Stimulated activated naive CD8-positive, alpha-beta T cell treated with anti-CD3 and anti-CD28 coated beads, Interleukin-15, amount 100 ng/mL, for 72 hours (primary cell): ENCODE data around the gene DNPH1.

Experiments used
- ATAC-seq: fragments of 150-1000 bp; cut with Tn5 transposase; 2 replicates; pipeline ENCODE4 v1.10.0; 2021; ENCODE audit warnings: mild to moderate bottlenecking, moderate library complexity
- DNase-seq, 2 donors: peaks; one replicate each; pipeline ENCODE4 v3.0.0; 2021 to 2022
- H3K27ac Mint-ChIP-seq, 2 donors: one replicate each; pipeline ENCODE4 v1.8.0; 2022; ENCODE audit warnings: mild to moderate bottlenecking in 2 of 2, mixed read lengths in 2 of 2, moderate library complexity in 2 of 2
- H3K27me3 Mint-ChIP-seq: one replicate; pipeline ENCODE4 v1.8.0; 2022; ENCODE audit warnings: mixed read lengths
- H3K4me1 Mint-ChIP-seq: one replicate; pipeline ENCODE4 v1.8.0; 2022; ENCODE audit warnings: mild to moderate bottlenecking, mixed read lengths
- H3K4me3 Mint-ChIP-seq, 2 donors: one replicate each; pipeline ENCODE4 v1.8.0; 2022; ENCODE audit warnings: mild to moderate bottlenecking in 2 of 2, mixed read lengths in 2 of 2, moderate library complexity in 1 of 2
- H3K9me3 Mint-ChIP-seq, 2 donors: one replicate each; pipeline ENCODE4 v1.8.0; 2022; ENCODE audit warnings: mixed read lengths in 2 of 2

The DNPH1 gene

DNA sequence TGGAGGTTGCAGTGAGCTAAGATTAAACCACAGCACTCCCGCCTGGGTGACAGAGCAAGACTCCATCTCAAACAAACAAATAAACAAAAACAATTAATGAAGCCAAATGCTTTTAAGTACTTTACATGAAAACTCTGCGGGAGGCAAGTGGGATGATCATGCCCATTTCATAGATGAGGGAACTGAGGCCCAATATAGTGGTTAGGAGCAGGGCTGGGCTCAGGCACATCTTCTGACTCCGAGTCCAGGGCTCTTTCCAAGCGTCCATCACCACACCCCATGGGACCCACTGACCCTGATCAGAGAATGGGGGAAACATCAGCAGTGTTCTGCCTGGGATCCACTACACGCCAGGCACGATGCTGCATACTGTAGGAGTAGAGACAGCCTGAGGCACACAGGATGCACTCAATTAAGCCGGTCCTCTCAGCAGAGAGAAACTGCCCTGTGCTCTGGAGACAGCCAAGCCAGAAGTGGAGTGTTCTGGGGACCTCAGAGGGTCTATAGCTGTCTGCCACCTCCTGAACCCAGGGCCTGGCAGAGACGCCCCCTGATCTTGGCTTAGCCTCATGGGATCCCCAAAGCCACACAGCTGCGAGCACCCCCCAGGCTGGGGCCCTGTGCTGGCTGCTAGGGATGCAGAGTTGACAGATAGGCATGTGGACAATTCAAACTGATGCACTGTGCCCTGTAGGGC, 27.5 kb upstream of the DNPH1 start:
- H3K27ac Mint-ChIP-seq, result peak overlapping the region in 1 of 2 donors; percentile 10
- H3K9me3 Mint-ChIP-seq, result no peaks in the 10 kb centered on the region
- H3K4me3 Mint-ChIP-seq, result peak overlapping the region in 1 of 2 donors; percentile 21
- ATAC-seq (no peak), DNase-seq (no peak)
- H3K27me3 Mint-ChIP-seq, result peaks cover 30% of the 10 kb centered on the region
- H3K4me1 Mint-ChIP-seq, result peaks cover 29% of the 10 kb centered on the region

DNA sequence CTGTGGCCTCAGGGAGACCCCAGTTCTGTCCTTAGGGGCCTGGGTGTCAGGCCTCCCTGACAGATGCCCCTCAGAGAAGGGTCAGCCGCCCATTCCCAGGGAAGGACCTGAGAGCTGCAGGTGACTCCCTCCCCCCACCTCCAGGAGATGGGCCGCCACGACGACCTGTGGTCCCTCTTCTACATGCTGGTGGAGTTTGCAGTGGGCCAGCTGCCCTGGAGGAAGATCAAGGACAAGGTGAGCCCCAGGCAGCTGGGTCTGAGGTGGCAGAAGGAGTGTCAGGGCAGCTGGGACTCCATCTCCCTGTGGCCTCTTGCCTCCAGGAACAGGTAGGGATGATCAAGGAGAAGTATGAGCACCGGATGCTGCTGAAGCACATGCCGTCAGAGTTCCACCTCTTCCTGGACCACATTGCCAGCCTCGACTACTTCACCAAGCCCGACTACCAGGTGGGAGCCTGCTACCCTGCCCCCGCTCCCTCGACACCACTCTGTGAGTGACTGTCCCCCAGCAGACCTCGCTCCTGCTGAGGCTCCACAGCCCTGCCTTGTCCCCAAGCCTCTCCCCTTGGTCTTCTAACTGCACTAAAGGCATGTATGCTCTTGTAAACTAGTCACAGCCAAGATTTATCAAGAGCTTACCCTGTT, 26.2 kb upstream of the DNPH1 start:
- no peak overlapping the region for H3K27ac Mint-ChIP-seq
- no peak for ATAC-seq
- H3K9me3 Mint-ChIP-seq, result no peaks in the 10 kb centered on the region
- no peak overlapping the region for H3K4me3 Mint-ChIP-seq
- peaks cover 42% of the 10 kb centered on the region for H3K27me3 Mint-ChIP-seq
- H3K4me1 Mint-ChIP-seq, result peaks cover 42% of the 10 kb centered on the region
- no peak for DNase-seq

DNA sequence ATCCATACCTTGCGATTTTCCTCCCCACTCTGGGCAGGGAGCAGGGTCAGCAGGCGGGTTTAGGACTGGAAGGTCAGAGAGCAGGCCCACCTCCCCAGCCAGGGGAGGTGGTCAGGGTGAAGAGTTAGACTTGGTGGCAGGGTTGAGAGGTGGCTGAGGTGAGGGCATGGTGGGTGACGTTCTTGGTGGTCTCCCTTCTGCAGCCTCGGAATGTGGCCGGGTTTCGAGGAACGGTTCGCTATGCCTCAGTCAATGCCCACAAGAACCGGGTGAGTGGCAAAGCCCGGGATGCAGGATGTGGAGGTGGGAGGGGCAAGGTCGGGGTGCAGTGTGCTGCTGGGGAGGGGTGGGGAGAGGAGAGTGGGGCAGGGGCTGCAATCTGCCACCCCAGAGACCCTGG, 25.6 kb upstream of the DNPH1 start:
- H3K27me3 Mint-ChIP-seq, result peaks cover 42% of the 10 kb centered on the region
- DNase-seq (no peak), ATAC-seq (no peak)
- peaks cover 43% of the 10 kb centered on the region for H3K4me1 Mint-ChIP-seq
- no peak overlapping the region for H3K4me3 Mint-ChIP-seq
- peak overlapping the region in 1 of 2 donors; percentile 5 for H3K27ac Mint-ChIP-seq
- H3K9me3 Mint-ChIP-seq, result no peaks in the 10 kb centered on the region

DNA sequence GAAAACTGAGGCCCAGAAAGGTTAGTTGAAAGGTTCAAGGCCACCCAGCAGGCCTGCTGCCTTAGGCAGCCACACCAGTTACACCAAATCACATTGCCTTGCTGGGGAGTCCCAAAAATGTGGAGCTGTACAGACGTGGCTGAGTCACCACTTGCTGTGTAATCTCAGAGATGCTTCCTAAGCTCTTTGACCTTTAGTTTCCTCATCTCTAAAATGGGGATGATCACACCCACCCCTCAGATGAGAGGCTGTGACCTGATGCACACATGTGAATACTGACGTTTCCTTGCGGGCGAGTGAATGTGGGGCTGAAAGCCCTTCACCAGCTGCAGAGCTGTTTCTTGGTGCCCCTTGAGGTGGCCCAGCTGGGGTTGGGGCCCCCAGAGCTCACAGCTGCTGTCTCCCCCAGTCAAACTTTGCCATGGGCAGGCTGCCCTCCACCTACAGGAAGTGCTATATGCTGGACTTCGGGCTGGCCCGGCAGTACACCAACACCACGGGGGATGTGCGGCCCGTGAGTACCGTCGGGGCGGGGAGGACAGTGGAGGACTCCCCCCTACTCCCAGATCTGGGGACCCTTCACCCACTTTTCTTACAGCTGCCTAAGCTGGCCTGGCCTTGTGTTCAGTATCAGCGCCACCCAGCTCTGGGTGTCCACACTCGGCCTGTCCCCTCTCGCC, 25.0 kb upstream of the DNPH1 start:
- Mint-ChIP-seq H3K9me3 (no peaks in the 10 kb centered on the region), H3K27ac (peak overlapping the region in 1 of 2 donors; percentile 5), H3K27me3 (peaks cover 42% of the 10 kb centered on the region), H3K4me3 (no peak overlapping the region), H3K4me1 (peaks cover 43% of the 10 kb centered on the region)
- peak; percentile 53 for ATAC-seq
- DNase-seq, result no peak

DNA sequence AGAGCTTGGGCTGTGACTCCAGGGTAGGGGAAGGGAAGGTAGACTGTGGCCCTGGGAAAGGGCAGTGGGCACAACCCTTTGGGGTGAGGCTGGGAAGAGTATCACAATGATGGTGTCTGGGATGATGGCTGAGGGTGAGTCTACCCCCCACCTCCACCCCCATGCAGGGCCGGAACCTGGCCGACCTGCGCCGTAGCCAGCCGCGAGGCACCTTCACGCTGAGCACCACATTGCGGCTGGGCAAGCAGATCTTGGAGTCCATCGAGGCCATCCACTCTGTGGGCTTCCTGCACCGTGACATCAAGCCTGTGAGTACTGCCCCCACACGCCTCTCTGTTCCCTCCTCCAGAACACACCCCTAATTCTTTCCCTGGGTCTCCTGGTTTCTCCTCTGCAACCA, 24.1 kb upstream of the DNPH1 start:
- Mint-ChIP-seq H3K4me3 (no peak overlapping the region), H3K27ac (no peak overlapping the region), H3K9me3 (no peaks in the 10 kb centered on the region), H3K27me3 (peaks cover 42% of the 10 kb centered on the region), H3K4me1 (peaks cover 43% of the 10 kb centered on the region)
- DNase-seq, result no peak
- ATAC-seq, result no peak

DNA sequence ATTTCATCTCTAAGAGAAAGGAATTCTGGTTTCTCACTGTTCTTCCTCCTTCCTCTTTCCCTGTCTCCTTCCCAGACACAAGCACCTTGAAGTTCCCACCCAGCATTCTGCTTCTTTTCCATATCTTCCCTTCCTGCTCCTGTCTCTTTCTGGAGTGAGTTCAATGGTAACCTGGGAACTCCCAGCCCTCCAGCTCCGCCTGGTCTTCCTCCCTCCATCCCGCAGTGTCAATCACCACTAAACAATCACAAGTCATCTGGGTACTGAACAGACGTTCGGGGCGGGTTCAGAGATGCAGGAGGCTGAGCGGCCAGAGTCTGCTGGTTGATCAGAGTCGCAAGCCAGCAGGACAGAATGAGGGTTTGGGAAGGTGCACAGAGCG, 21.7 kb upstream of the DNPH1 start:
- Mint-ChIP-seq H3K27me3 (peaks cover 42% of the 10 kb centered on the region), H3K9me3 (no peaks in the 10 kb centered on the region), H3K4me3 (peak overlapping the region; percentile 14 to 50), H3K4me1 (peaks cover 27% of the 10 kb centered on the region), H3K27ac (no peak overlapping the region)
- DNase-seq (no peak), ATAC-seq (no peak)

DNA sequence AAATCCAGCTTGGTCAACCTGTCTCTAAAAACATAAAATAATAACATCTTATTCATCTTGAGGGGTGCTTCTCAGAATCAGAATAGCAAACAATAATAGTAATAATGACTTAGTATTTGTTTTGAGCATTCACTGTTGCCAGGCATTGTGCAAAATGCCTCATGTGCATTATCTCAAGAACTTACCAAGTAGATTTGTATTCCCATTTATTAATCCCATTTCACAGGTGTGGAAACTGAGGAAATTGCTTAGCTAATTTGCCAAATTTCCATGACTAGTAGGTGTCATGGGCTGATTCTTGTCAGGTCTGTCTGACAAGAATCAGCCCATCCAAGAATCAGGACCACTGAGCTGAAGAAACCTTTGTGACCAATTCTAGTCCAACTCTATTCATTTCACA, 19.5 kb upstream of the DNPH1 start:
- Mint-ChIP-seq H3K9me3 (no peaks in the 10 kb centered on the region), H3K27me3 (peaks cover 36% of the 10 kb centered on the region), H3K4me3 (no peak overlapping the region), H3K27ac (no peak overlapping the region), H3K4me1 (peaks cover 17% of the 10 kb centered on the region)
- DNase-seq (no peak), ATAC-seq (no peak)

DNA sequence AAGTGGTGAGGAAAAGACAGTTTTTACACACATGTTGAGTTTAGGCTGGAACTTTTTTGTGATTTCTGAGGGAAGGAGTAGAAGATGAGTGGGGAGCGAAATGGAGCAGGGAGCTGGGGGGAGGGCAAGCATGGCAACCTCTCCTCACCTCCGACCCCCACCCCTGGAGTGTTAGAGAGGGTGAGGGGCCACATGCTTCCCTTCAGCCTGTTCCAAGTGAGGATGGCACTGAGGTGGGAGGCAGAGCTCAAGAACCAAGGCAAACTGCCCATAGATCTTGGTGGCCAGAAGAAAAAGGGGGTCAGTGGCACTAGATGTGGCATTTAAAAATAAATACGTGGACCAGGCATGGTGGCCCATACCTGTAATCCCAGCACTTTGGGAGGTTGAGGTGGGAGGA, 18.8 kb upstream of the DNPH1 start:
- Mint-ChIP-seq H3K4me3 (peak overlapping the region; percentile 85 to 86), H3K27ac (peak overlapping the region in 1 of 2 donors; percentile 92), H3K27me3 (peaks cover 34% of the 10 kb centered on the region), H3K9me3 (no peaks in the 10 kb centered on the region), H3K4me1 (peaks cover 16% of the 10 kb centered on the region)
- DNase-seq (no peak), ATAC-seq (no peak)

DNA sequence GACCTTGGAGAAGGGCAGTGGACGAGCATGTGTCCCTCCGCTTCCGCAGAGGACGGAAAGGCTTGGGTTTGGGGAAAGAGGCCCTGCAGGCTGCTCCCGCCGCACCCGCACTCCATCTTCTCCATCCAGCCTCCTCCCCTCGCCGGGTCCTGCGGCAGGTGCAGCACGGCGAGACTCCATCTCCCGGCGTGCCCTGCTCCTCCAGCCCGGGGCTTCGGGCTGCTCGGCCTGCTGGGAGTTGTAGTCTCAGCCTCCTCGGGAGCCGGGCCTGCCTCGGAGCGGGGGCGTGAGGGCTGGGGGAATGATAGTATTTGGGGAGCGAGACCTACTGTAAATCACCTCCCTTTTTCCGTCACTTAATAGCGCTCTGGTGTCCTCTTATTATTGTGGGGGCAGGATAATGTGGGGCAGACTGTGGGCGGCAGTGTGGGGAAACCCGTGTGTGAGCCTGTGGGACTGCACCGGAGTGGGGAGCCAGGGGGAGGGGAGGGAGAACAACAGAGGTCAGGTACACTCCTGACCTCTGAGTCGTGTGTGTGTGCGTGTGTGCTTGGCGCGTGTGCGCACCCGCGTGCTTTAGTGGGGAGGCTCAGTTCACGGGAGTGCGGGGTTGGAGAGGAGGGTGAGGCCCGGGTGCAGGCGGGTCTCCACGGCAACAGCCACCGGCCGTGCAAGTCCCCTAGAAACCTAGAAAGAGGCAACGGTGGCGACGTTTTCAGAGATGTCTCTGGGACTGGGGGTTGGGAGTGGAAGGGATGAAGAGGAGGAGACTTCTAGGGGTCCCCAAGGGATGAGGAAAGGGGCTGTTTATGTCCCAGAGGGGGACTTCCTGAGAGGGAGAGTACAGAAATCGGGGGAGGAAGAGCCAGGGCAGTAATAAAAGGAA, 18.1 kb upstream of the DNPH1 start:
- peak; percentile 78 to 87 for DNase-seq
- ATAC-seq, result peak; percentile 98
- Mint-ChIP-seq H3K9me3 (no peaks in the 10 kb centered on the region), H3K4me3 (peak overlapping the region; percentile 85 to 86), H3K27ac (peak overlapping the region; percentile 89 to 92), H3K27me3 (peaks cover 27% of the 10 kb centered on the region), H3K4me1 (peaks cover 16% of the 10 kb centered on the region)

DNA sequence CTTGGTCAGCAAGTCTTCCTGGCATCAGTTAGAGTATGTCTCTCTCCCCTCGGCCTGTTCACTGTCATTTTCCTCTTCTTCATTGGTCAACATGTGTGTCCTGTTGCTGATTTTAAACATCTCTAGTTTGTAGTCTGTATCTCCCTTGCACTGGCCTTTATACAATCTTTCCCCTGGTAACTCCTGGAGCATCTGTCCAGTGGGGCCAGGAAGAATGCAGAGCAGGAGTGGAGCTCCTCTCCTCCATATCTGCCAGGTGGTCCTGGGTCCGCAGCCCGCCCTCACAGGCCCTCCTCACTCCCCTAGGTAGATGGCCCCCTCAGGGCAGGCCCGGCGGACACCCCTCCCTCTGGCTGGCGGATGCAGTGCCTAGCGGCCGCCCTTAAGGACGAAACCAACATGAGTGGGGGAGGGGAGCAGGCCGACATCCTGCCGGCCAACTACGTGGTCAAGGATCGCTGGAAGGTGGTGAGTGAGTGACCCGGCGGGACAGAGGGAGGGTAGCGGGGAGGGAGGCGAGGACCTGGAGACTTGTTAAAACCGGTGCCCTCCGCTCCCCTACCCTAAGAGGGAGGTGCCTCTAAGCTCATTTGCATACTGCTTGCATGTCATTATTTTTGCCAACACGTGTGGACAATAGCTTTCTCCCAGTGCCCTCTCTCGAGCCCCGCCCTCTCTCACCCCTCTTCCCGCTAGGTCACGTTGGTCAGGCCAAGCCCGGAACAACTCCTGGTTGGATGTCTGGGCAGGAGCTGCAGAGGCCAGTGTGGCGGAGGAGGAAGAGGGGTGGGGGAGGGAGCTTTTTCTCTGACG, 17.2 kb upstream of the DNPH1 start:
- H3K27me3 Mint-ChIP-seq, result peaks cover 18% of the 10 kb centered on the region
- no peaks in the 10 kb centered on the region for H3K9me3 Mint-ChIP-seq
- H3K4me3 Mint-ChIP-seq, result peak overlapping the region; percentile 85 to 86
- ATAC-seq, result peak; percentile 52
- H3K4me1 Mint-ChIP-seq, result peaks cover 11% of the 10 kb centered on the region
- no peak for DNase-seq
- H3K27ac Mint-ChIP-seq, result peak overlapping the region in 1 of 2 donors; percentile 1

DNA sequence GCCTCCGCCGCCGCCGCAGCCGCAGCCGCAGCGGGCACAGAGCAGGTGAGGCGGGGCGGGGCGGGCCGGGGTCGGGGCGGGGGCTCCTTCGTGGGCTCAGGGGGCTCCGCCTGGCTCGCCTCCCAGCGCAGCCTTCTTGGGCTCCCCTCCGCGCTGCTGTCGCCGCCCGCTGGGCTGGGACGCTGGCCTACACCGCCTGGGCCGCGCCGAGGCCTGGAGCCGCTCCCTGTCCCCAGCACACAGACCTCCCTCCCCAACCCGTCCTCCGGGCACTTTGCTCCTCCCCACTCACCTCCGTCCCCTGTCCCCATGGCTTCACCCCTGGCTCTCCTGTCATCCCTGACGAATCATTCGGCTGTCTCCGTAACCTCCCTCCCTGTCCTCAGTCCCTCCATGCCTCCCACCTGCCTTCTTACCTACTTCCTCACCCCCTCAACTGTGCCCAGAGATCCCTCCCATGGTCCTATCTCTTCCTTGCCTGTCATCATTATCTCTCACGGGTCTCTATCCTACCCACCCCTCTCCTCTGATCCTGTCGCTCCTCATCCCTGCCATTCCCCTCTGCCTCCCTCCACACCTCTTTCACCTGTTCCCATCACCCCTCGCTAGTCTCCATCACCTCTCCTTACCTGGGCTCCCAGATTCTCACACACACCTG, 14.5 kb upstream of the DNPH1 start:
- Mint-ChIP-seq H3K9me3 (peaks cover 0 to 6% of the 10 kb centered on the region in 2 donors), H3K4me3 (no peak overlapping the region), H3K27ac (no peak overlapping the region), H3K27me3 (peaks cover 17% of the 10 kb centered on the region), H3K4me1 (peaks cover 6% of the 10 kb centered on the region)
- DNase-seq (no peak), ATAC-seq (no peak)

DNA sequence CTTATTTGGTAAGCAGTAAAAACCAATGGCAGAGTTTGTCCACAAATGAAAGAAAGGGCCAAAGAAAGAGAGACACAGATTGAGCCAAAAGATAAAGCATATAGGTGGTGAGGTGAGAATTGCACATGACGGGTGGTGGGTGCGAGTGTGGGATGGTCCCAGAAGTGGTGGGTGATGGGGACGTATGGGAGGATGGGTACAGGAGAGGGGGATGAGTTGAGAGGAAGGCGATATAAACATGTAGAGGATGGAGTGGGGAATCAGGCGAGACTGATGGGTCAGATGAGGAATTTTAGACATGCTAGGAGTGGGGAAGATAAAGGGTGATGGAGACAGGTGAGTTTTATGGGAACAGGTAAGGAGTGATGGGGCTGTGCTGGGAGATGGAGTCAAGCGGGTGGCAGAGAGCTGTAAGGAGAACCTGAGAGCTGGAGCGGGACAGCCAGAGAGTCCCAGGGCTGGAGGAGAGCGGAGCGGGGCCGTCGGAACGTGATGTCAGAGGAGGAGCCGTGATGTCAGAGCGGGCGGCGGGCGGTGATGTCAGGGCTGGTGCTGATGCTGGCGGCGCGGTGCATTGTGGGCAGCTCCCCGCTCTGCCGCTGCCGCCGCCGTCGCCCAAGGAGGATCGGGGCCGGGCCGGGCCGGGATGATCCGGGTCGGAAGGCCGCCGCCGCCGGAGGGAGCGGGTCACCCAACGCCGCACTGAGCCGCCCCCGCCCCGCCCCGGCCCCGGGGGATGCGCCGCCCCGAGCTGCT, 13.8 kb upstream of the DNPH1 start, which contains the start of gene TTBK1:
Gene TTBK1, plus strand, starts transcription at position 574 of the 756 bp plus-strand sequence. CDS start 3,180 bp downstream, outside the sequence.
- peaks cover 0 to 6% of the 10 kb centered on the region in 2 donors for H3K9me3 Mint-ChIP-seq
- peaks cover 17% of the 10 kb centered on the region for H3K27me3 Mint-ChIP-seq
- no peak within 1 kb of the TSS for H3K27ac Mint-ChIP-seq
- DNase-seq (peak in 1 of 2 donors; percentile 43), ATAC-seq (no peak)
- H3K4me3 Mint-ChIP-seq, result no peak within 1 kb of the TSS
- peaks cover 6% of the 10 kb centered on the region for H3K4me1 Mint-ChIP-seq

DNA sequence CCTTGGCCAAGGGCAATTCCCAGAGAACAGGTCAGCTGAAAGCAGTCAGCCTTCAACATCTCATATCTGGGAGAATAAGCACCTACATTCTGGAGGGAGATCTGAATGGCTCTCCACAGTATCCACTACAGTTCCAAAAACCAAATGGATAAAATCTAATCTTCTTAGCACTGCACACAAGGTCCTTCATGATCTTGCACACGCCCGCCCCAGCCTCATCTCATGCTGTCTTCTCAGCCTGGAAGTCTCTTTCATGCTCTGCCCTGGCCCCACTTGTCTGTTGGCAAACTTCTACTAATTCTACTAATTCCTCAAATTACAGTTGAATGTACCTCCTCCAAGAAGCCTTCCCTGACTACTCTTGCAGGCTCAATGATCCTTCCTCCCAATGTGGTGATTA, 12.2 kb upstream of the DNPH1 start:
- H3K4me1 Mint-ChIP-seq, result peaks cover 6% of the 10 kb centered on the region
- peaks cover 23% of the 10 kb centered on the region for H3K27me3 Mint-ChIP-seq
- H3K9me3 Mint-ChIP-seq, result peaks cover 0 to 6% of the 10 kb centered on the region in 2 donors
- no peak for ATAC-seq
- no peak overlapping the region for H3K27ac Mint-ChIP-seq
- no peak overlapping the region for H3K4me3 Mint-ChIP-seq
- no peak for DNase-seq
